IMR-90 (cell line): Measurements from ENCODE around the gene HDAC9. TPM values are rescaled to one million over a fixed set of nuclear protein-coding genes. Genes with fewer than 3 reads are reported as not detected.

Source experiments
- ATAC-seq: fragments of 200-7000 bp; cut with Tn5 transposase; 2 replicates; pipeline ENCODE4 v1.9.1; 2020; ENCODE audit warnings: low read depth, mild to moderate bottlenecking, moderate library complexity
- BruUV-seq: library from RNA; stranded (reverse); fragments of 400-500 nt; replicated peaks from 2 replicates; lab custom pipeline; 2021; lab: Mats Ljungman, UMichigan
- CTCF ChIA-PET: fragments of 300-600 bp; formaldehyde crosslinking; extraction: SDS; loops from one replicate; lab custom pipeline; 2021; ENCODE audit warnings: antibody characterized with exemption; lab: Yijun Ruan, JAX
- POLR2A ChIA-PET: fragments of 300-600 bp; sonication (Branson Sonifier 250); formaldehyde crosslinking; loops from one replicate; lab custom pipeline; 2022; ENCODE audit warnings: antibody characterized with exemption; ENCODE audit not compliant: unreplicated experiment; lab: Charles Lee
- DNase-seq: peaks from one replicate; pipeline ENCODE4 v3.0.0; 2013
- H2AFZ ChIP-seq: replicated peaks from 2 replicates; pipeline ENCODE3; 2013; ENCODE audit warnings: low read length, mild to moderate bottlenecking; ENCODE audit not compliant: poor library complexity
- H2AK5ac ChIP-seq: 2 replicates; pipeline ENCODE4 v1.6.1; 2013; ENCODE audit warnings: low read depth, low read length, inconsistent platforms
- H2AK9ac ChIP-seq: replicated peaks from 2 replicates; pipeline ENCODE3; 2013; ENCODE audit warnings: mild to moderate bottlenecking, low read depth, low read length, moderate library complexity; ENCODE audit not compliant: poor library complexity
- H2BK120ac ChIP-seq: 2 replicates; pipeline ENCODE4 v1.6.1; 2013; ENCODE audit warnings: low read depth, low read length, inconsistent platforms
- H2BK15ac ChIP-seq: 3 replicates; pipeline ENCODE4 v1.6.1; 2013; ENCODE audit warnings: low read depth, low read length, inconsistent platforms
- H2BK20ac ChIP-seq: 2 replicates; pipeline ENCODE4 v1.6.1; 2013; ENCODE audit warnings: low read depth, mild to moderate bottlenecking, inconsistent platforms, low read length, moderate library complexity
- H2BK5ac ChIP-seq: 2 replicates; pipeline ENCODE4 v1.6.1; 2013; ENCODE audit warnings: mild to moderate bottlenecking, low read depth, low read length, inconsistent platforms; ENCODE audit not compliant: poor library complexity, severe bottlenecking
- H3K14ac ChIP-seq: replicated peaks from 2 replicates; pipeline ENCODE4 v1.6.1; 2013; ENCODE audit warnings: low read depth, low read length, inconsistent platforms
- H3K18ac ChIP-seq: 2 replicates; pipeline ENCODE4 v1.6.1; 2013; ENCODE audit warnings: low read depth, low read length, control low read depth
- H3K23ac ChIP-seq: 2 replicates; pipeline ENCODE4 v1.6.1; 2013; ENCODE audit warnings: low read depth, low read length, inconsistent platforms
- H3K27ac ChIP-seq: 2 replicates; pipeline ENCODE4 v1.5.1; 2013; ENCODE audit warnings: mild to moderate bottlenecking, control low read depth, low read length; ENCODE audit not compliant: insufficient read depth
- H3K27me3 ChIP-seq: 2 replicates; pipeline ENCODE4 v1.6.1; 2013; ENCODE audit warnings: low read length; ENCODE audit not compliant: control insufficient read depth, insufficient read depth
- H3K36me3 ChIP-seq: 2 replicates; pipeline ENCODE4 v1.6.1; 2013; ENCODE audit warnings: low read length, mixed read lengths; ENCODE audit not compliant: control insufficient read depth, insufficient read depth
- H3K4ac ChIP-seq: 2 replicates; pipeline ENCODE4 v1.6.1; 2013; ENCODE audit warnings: low read depth, low read length, inconsistent platforms
- H3K4me1 ChIP-seq: 2 replicates; pipeline ENCODE4 v1.6.1; 2013; ENCODE audit warnings: low read length, mixed read lengths; ENCODE audit not compliant: control insufficient read depth, insufficient read depth
- H3K4me2 ChIP-seq: 2 replicates; pipeline ENCODE4 v1.6.1; 2013; ENCODE audit warnings: low read depth, mild to moderate bottlenecking, control low read depth, low read length, moderate library complexity
- H3K4me3 ChIP-seq: 2 replicates; pipeline ENCODE4 v1.5.1; 2013; ENCODE audit warnings: low read depth, mild to moderate bottlenecking, control low read depth, low read length, moderate library complexity; ENCODE audit not compliant: insufficient read depth
- H3K56ac ChIP-seq: 2 replicates; pipeline ENCODE4 v1.6.1; 2013; ENCODE audit warnings: low read length, inconsistent platforms; ENCODE audit not compliant: insufficient read depth; ENCODE audit errors: extremely low read depth
- H3K79me1 ChIP-seq, 2 experiments: 2 replicates each; pipeline ENCODE4 v1.6.1; 2013; ENCODE audit warnings: low read length in 2 of 2, inconsistent platforms in 1 of 2, low read depth in 1 of 2
- H3K9ac ChIP-seq: 2 replicates; pipeline ENCODE4 v1.6.1; 2013; ENCODE audit warnings: low read depth, low read length, control low read depth
- H3K9me1 ChIP-seq: 2 replicates; pipeline ENCODE4 v1.6.1; 2013; ENCODE audit warnings: low read length, inconsistent platforms; ENCODE audit not compliant: insufficient read depth
- H3K9me3 ChIP-seq: 2 replicates; pipeline ENCODE4 v1.6.1; 2013; ENCODE audit warnings: low read length; ENCODE audit not compliant: control insufficient read depth, insufficient read depth
- H4K20me1 ChIP-seq: 2 replicates; pipeline ENCODE4 v1.6.1; 2013; ENCODE audit warnings: low read length, inconsistent platforms; ENCODE audit not compliant: insufficient read depth
- H4K5ac ChIP-seq: 2 replicates; pipeline ENCODE4 v1.6.1; 2013; ENCODE audit warnings: mild to moderate bottlenecking, low read depth, low read length, control low read depth
- H4K8ac ChIP-seq, 2 experiments: 2 replicates each; pipeline ENCODE4 v1.6.1; 2013; ENCODE audit warnings: low read depth in 2 of 2, low read length in 2 of 2, control low read depth in 1 of 2, inconsistent platforms in 1 of 2
- H4K91ac ChIP-seq: 2 replicates; pipeline ENCODE4 v1.6.1; 2013; ENCODE audit warnings: low read depth, low read length, inconsistent platforms; ENCODE audit not compliant: insufficient read depth
- CEBPB ChIP-seq: IDR thresholded peaks from 2 replicates; pipeline ENCODE4 v1.6.1; 2012; ENCODE audit warnings: low read depth, low read length, improper control_type of control experiment
- POLR2A ChIP-seq: IDR thresholded peaks from 2 replicates; pipeline ENCODE4 v1.6.1; 2012; ENCODE audit warnings: mild to moderate bottlenecking, low read depth, low read length
- RAD21 ChIP-seq: IDR thresholded peaks from 2 replicates; pipeline ENCODE4 v1.6.1; 2012; ENCODE audit warnings: low read length, improper control_type of control experiment
- RCOR1 ChIP-seq: IDR thresholded peaks from 2 replicates; pipeline ENCODE4 v1.6.1; 2012; ENCODE audit warnings: mild to moderate bottlenecking, low read length, improper control_type of control experiment; ENCODE audit not compliant: insufficient replicate concordance
- whole genome bisulfite sequencing, 2 experiments: methylation state at CpG; one replicate each; pipeline versions ENCODE4 v1.1.5 to v1.1.7; 2013; ENCODE audit warnings: missing lambda C conversion rate in 2 of 2; ENCODE audit not compliant: insufficient read length in 1 of 2; ENCODE audit errors: extremely low coverage in 2 of 2; 5-methylcytosine and 5-hydroxymethylcytosine counted together
- dilution Hi-C: fragments of 300-500 bp; cut with HindIII; formaldehyde crosslinking; loops from one replicate; pipeline ENCODE4 v1.14.3; 2018; ENCODE audit warnings: low sequenced_read_pairs; ENCODE audit not compliant: unreplicated experiment
- in situ Hi-C: fragments of 300-500 bp; cut with MboI; formaldehyde crosslinking; loops from 3 replicates; pipeline ENCODE4 v1.14.3; 2019; ENCODE audit warnings: low sequenced_read_pairs, inconsistent platforms, mixed read lengths
- intact Hi-C: fragments of 100-400 bp; cut with micrococcal nuclease; formaldehyde crosslinking; loops from 2 replicates; pipeline ENCODE4 v1.10.0; 2022
- polyA plus RNA-seq, 3 experiments: library from polyadenylated mRNA; depleted of rRNA; stranded (reverse); fragments of >200 nt; gene quantifications; 2 replicates each; pipeline ENCODE4 v1.2.3, GENCODE V29; 2012; ENCODE audit warnings: low replicate concordance in 1 of 3
- total RNA-seq: library from RNA; depleted of rRNA; stranded (reverse); fragments of >200 nt; gene quantifications from 2 replicates; pipeline ENCODE4 v1.2.3, GENCODE V29; 2012

The HDAC9 gene
- total and polyA plus RNA-seq, 2 of the 4 experiments (the other 2 are of a cell fraction), result 4.3 to 24.7 TPM

GRCh38 chr7:18997477-18998150, 502.1 kb downstream of the HDAC9 start:
- Histone ChIP-seq H3K4ac (no peak overlapping the region), H2BK5ac (no peak overlapping the region), H2AFZ (no peak overlapping the region), H3K18ac (no peak overlapping the region), H3K23ac (no peak overlapping the region), H3K14ac (no peak overlapping the region), H2AK9ac (no peak overlapping the region), H3K9me1 (no peaks in the 10 kb centered on the region; the same call in 1 of the 2 replicates), H3K79me1 (no peaks in the 10 kb centered on the region), H4K91ac (no peak overlapping the region), H3K36me3 (no peaks in the 10 kb centered on the region), H3K27ac (no peak overlapping the region), H4K20me1 (no peaks in the 10 kb centered on the region), H2BK20ac (no peak overlapping the region), H3K56ac (no peak overlapping the region), H3K9me3 (no peaks in the 10 kb centered on the region), H3K27me3 (no peaks in the 10 kb centered on the region), H2BK120ac (no peak overlapping the region), H3K4me1 (peaks cover 7% of the 10 kb centered on the region), H3K4me3 (no peak overlapping the region), H4K8ac (no peak overlapping the region), H2BK15ac (no peak overlapping the region), H4K5ac (no peak overlapping the region), H2AK5ac (no peak overlapping the region), H3K9ac (no peak overlapping the region), H3K4me2 (no peak overlapping the region)
- ChIA-PET CTCF (no interaction called here), POLR2A (no interaction called here)
- intact Hi-C loops, result no loop called here
- no peak for DNase-seq
- TF ChIP-seq POLR2A (no peak), RAD21 (no peak), CEBPB (peak; percentile 60; the same call in 1 of the 2 replicates), RCOR1 (no peak)
- no TSS peak for BruUV-seq
- no peak for ATAC-seq
- no CpG with 5 or more reads among the region's 1 CpG for WGBS, 2 experiments
- in situ Hi-C loops, result no loop called here
- dilution Hi-C loops, result no loop called here
